ACHN (cell line): ENCODE results near the gene KDM4B.

ENCODE experiments used
- DNase-seq: peaks from one replicate; pipeline ENCODE4 v3.0.0-alpha.2; 2015
- in situ Hi-C: cut with HindIII; loops from 2 replicates; pipeline ENCODE4 v1.10.0; 2017; ENCODE audit warnings: low sequenced_read_pairs, low pct_ligation_motif_present, low pct_unique_long_range_greater_than_20kb

Gene KDM4B

DNA sequence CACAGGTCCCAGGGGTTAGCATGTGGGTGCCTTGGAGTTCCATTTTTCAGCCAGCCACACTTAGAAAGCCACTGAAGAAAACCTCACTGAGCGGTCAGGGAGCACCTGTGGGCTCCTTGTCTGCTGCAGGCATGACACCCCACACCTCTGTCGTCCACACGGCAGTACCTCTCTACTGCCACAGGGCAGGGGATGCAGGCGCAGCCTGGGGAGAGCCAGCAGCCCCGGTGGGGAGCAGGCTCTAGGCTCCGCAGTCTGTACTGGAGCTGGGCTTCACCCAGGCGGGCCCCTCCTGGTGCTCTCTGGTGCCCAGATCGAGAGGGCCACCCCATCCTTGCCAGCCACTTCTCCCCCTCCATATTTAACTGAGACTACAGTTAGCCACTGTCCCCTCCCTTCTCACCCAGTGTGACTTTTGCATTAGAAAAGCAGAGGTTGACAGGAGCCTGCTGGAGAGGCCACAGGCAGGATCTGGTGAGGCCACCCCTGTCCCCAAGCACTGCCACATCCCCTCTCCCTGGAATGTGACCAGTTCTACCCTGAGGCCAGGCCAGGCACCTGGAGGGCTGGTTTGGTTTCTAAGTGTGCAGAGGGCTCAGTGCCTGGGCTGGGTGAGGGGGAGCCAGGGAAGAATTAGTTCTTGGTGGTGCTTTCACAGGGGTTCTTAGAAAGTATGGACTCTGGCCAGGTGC, 104.4 kb downstream of the KDM4B start:
- no peak for DNase-seq
- in situ Hi-C loops: no loop called here

DNA sequence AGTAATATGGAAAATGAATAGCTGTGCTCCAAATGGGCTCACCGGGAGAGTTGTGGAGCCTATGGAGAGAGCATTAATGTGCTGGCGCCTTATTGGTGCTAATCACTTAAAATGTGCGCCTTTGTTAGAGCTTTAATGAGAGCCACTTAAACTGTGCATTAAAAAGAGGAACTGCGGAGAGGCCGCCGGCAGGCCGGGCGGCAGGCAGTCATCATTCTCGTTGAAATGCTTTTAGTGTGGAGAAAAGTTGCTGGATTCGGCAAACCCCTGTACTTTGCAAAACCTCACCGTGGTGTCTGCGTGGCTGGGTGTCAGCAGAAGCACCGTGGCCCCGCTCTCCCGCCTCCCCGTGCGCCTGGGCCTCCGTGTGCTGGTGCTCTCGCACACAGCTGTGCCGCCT, 105.5 kb downstream of the KDM4B start:
- no peak for DNase-seq
- in situ Hi-C loops: no loop called here

DNA sequence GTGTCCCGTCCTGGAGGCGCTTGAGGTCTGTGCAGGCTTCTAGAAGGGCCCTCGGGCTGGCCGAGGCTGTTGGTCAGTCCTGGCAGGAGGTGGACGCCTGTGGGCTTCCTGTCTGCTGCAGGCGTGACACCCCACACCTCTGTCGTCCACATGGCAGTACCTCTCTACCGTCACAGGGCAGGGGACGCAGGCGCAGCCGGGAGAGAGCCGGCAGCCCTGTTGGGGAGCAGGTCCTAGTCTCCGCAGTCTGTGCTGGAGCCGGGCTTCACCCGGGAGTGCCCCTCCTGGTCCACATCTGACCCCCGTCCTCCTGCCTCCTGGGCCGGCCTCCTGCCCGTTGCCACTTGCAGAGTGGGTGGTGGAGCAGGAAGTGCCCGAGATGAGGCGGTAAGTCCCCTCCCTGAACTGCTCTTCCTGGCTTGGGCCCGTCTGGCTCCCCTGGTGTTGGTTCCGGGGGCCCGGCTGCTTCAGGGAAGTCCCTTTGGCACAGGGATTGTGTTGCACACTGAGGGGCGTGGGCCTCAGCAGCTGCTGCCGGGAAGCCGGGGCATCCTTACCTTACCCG, 106.0 kb downstream of the KDM4B start:
- in situ Hi-C loops: no loop called here

DNA sequence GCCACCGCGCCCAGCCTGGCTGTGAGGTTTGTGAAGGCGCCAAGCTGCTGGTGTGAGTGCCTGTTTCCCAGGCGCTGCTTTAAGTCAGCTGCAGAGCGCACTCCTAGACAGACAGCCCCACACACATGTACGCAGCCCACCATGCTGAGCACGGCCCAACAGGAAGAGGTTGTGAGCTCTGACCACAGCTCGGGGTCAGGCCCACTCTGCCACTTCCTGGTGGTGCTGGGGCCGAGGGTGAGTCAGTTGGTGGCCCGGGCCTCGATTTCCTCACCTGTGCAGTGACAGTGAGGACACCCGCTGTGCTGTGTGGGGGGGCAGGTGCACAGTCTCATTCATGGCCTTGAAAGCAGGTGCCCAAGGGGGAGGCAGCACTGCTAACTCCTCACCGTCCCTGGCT, 106.7 kb downstream of the KDM4B start:
- in situ Hi-C loops: no loop called here
- no peak for DNase-seq

More for the DNA sequence above, 106.0 kb downstream of the KDM4B start:
- DNase-seq: no peak

DNA sequence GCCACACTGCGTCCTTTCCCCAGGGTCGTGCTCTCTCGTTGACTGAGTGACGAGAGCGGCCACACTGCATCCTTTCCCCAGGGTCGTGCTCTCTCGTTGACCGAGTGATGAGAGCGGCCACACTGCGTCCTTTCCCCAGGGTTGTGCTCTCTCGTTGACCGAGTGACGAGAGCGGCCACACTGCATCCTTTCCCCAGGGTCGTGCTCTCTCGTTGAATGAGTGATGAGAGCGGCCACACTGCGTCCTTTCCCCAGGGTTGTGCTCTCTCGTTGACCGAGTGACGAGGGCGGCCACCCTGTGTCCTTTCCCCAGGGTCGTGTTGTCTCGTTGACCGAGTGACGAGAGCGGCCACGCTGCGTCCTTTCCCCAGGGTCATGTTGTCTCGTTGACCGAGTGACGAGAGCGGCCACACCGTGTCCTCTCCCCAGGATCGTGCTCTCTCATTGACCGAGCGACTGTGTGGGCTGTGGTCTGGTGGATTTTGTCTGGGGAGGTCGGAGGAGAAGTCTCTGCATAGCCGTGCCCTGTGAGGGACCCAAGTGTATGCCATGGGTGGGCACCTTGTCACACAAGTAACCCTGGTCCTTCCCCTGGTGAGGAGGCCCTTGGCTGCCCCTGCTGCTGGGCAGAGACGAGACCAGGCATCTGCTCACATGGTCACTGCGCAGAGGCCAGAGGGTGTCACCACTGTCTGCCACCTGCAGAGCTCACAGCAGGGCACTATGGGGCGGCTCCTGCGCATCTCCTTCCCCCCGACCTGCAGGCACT, 107.7 kb downstream of the KDM4B start:
- no peak for DNase-seq
- in situ Hi-C loops: no loop called here

DNA sequence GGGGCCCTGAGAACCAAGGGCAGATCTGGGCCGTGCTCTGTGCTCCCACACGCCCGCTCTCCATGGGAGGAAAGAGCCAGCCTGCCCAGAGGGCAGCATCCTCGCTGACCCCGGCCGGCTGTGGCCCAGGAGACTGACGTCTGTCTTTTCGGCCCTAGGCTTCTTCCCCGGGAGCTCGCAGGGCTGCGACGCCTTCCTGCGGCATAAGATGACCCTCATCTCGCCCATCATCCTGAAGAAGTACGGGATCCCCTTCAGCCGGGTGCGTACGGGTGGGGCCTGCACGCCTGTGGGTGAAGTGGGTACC, 108.2 kb downstream of the KDM4B start:
- DNase-seq: no peak
- in situ Hi-C loops: no loop called here

DNA sequence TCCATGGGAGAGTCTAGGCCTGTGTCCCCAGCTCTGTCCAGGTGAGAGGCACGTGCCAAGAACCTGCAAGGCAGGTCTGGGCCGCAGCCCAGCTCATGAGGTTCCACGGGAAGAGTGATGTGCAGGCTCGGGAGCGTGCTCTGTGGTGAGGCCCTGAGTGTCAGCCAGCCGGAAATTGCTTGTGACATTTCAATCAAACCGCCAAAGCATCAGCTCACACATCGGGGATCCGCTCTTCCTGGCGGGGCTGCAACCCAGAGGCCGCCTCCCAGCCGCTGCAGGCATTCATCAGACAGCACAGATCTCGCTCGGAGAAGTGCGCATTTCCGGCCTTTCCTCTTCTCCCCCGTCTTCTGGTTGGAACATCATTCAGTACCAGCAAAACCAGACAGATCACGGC, 109.3 kb downstream of the KDM4B start:
- in situ Hi-C loops: no loop called here
- DNase-seq: no peak

DNA sequence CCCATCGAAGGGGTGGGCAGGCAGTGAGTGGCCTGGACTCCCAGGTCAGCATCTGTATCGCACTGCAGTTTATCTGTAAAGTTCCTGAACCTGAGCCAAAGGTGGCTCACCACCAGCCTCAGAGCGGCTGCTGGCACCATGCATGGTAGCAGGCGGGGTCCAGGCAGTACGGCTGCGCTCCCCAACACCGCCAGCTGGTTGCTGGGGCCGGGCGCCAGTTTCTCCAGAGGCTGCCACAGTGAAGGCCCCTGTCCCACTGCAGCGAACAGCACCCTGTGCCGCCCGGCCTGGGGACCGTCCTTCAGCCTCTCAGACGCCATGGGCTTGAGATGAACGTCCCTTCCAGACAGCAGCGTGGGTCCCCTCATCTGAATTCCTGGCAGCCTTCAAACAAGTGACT, 109.8 kb downstream of the KDM4B start:
- in situ Hi-C loops: no loop called here
- no peak for DNase-seq

DNA sequence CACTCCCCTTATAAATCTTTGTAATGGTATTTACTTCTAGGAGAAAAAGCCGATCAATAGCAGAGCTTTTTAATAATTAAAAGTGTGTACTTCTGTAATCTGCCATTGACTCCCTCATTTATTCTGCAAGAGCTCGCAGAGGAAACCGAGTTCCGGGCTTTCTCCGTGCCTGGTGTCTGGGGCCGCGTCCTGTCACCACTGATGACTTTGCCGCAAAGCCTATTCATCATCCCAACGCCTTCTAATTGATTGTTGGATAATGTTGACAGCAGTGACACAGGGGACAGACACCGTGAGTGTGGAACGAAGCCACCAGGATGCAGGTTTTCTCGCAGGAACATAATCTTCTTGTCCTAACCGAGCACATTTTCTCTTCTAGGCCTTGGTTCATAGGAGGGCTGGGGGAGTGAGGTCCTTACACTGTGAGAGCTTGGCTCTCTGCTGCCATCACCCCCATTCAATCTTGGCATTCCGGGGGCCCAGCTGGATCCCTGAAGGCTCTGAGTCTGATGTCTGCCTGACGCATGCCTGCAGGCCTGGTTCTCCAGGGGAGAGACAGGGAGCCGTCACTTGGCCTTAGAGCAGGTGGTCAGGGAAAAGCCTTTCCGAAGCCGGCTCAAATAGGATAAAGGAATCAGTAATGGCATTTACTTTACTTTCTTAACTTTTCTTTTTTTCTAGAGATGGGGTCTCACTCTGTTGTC, 110.3 kb downstream of the KDM4B start:
- in situ Hi-C loops: no loop called here
- DNase-seq: no peak

DNA sequence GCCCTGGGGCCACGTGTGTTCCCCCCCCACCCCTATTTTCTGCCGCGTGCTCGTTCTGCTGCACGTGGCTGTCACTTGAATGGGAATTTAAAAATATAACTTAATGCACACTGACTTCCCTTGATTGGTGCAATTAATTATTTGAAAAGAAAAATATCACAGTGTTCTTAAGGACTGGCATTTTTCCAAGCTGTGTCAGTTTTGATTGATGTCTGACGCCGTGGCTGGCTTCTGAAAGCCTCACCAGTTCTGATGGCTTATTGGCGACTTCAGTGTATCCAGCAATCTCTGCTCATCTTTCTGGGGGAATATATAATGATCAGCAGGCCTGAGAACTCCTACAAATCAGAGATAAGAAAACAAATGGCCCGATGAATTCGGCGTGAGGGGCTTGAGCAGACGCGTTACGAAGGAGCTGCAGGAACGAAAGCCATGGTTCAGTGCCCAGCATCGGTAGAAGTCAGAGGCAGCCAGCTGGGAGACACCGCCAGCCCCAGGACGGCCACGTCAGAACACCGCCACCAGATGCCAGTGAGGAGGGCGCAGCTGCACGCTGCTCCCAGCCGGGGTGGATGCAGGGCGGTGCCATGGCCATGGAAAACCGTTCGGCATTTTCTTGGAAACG, 111.2 kb downstream of the KDM4B start:
- DNase-seq: no peak

DNA sequence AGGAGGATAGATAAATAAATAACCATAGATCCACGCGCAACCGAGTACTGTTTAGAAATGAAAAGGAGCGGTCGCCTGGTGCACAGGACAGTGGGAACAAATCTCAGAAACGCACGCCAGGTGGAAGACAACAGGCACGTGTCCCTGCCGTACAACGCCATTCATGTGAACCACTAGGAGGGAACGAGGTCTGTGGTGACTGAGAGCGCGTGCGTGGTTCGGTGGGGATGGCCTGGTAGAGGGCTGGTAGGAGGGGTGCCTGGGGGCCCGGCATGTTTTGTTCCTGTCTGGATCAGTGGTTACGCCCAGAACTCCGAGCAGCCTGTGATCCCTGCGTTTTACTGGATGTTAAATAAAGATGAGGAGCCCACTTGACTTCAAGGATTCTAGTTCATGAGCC, 111.9 kb downstream of the KDM4B start:
- no peak for DNase-seq
- in situ Hi-C loops: no loop called here

More for the DNA sequence above, 111.2 kb downstream of the KDM4B start:
- in situ Hi-C loops: no loop called here

DNA sequence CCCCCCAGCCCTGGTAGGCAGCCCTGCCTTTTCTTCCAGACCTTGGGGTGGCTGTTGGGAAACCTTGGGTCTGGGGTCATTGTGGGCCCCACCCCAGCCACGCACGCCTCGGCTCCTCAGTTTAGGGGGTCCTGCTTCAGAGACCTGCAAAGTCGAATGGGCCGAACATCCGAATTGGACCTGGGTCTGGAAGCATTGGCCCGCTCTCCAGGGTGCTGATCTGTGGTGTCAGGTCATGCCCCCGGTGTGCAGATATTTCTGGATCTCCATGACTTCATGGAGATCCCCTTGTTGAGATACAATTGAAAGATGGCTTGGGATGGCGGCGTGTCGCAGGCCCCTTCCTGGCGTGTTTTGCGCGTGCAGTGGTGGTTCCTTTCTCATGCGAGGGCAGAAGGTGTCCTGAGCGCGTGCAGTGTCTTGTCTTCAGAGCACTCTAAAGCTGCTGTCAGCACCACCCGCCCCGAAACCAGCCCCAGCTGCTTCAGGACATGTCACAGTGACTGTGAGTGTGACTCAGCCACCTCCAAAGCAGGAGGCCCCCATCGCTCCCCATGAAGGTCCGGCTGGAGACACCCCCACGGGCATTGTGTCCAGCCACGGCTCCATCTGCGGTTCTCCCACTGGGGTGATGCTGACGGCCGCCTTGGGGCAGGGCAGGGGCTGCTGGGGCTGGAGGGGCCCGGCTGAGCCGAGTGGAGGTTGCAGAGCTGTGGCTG, 112.7 kb downstream of the KDM4B start:
- no peak for DNase-seq
- in situ Hi-C loops: no loop called here

DNA sequence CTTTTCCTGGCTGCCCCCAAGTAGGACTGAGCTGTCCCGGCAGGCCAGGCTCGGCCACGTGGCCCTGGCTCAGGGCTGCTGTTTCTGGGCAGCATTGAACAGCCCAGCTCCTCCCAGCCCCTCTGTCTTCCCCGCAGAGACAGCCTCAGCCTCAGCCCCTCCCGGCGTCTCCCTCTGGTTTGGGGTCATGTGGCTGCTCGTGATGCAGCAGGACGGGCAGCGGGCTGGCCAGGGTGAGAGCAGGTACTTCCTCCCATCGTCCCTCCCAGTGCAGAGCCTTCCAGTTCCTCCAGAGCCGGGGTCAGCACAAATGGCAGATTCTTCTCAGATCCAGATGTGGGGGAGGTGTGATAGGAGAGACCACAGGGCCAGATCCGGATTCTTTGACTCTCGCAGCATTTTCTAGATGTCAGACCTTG, 114.6 kb downstream of the KDM4B start:
- in situ Hi-C loops: no loop called here

DNA sequence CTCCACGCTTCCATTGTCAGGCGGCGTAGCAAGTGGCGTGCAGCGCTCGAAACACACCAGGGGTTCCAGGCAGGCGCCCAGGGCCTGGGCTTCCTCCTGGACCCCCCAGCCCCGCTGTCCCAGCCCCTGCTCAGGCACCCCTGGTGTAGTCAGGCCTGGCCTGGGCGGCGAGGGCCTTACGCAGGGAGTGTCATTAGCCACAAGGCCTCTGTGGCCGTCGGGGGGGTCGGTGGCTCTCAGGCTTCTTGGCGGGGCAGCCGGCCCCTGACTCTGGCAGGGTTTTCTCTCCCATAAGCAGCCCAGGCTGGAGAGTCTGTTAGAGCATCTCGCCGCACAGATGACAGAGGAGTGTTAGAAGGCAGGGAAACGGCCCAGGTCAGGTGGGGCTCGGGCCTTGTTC, 116.7 kb downstream of the KDM4B start:
- DNase-seq: no peak
- in situ Hi-C loops: no loop called here

More for the DNA sequence above, 114.6 kb downstream of the KDM4B start:
- DNase-seq: no peak

DNA sequence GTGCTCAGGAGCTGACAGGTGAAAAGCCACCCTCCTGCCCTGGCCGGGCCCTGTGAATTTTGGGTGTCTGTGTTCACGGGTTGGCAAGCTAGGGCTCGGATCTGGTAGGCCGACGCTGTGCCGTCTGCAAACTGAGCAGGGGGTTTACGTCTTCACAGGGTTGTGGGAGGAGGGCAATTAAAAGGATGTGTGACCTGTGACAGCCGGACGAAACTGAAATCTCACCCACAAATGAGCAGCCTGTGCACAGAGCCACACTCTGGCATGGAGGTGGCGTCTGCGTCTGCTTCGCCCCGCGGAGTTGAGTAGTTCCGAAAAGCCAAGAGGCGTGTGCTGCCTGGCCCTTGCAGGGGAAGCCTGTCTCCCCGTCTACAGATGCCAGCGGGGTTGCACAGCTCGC, 117.3 kb downstream of the KDM4B start:
- no peak for DNase-seq
- in situ Hi-C loops: no loop called here

DNA sequence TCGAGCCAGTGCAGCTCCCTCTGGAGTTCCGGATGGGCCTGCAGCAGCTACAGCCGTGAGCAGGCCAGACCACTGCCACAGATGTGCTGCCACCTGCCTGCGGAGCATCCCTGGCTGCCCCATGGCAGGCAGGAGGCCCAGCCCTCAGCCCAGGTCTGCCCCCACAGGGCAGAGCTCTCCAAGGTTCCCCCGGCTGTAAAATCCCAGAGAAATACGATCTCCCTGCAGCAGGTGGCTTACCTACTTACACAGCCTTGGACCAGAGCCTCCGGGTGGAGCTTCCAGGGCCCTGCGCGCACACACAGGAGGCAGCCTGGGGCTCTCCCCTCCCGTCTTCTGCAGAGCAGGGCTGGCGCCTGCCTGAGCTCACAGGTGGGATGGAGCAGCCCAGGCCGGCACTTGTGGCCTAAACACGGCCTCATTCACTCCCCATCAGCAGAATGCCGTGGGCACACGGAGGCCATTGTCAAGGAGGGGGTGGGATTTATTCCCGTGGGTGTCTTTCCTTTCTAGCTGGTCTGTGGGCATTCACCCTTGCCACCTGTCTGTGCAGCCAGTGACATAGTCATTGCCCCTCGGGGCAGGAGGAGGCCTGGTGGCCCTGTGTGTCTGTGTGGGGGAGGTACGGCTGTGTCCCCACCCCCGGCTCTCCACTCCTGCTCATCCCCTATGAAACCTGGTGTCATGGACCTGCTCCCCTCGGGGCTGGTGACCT, 118.0 kb downstream of the KDM4B start:
- in situ Hi-C loops: no loop called here
- DNase-seq: no peak

DNA sequence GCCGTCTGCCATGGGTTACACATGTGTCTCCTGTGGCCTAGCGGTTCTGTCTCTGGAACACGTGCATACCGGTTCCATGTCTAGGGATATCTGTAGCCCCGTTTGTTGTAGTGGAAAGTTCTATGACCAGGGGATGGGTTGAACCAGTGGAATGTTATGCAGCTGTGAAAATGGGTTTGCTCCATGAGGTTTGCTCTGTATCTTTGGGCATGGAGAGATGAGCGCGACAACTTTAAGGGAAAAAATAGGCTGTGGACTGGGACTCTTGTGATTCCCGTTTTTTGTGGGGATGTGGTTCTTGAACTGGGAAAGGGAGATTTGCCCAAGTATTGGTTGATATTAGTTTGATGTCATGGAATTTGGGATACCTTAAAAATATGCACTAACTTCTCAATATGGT, 120.4 kb downstream of the KDM4B start:
- DNase-seq: no peak
- in situ Hi-C loops: no loop called here

DNA sequence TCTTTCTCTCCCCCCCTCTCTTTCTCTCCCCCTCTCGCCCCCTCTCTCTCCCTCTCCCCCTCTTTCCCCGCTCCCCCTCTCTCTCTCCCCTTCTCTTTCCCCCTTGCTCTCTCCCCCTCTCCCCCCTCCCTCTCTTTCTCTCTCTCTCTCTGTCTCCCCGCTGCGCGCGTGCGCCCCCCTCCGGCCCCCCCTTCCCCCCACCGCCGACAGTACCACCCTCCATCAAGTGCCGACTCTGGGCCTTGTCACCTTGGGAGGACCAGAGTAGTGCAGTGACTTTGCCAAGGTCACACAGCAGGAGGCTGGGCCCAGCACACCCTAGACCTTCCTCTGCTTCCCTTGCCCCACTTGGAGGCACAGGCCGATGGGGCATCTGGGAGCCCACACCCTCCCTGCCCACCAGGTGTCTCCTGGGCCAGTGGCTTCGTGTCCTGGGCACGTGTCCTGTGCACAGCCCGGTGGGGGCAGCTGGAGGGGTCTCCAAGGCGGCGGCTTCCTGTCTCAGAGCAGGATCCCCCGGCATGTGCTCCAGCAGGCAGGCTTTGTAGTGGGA, 121.6 kb downstream of the KDM4B start:
- DNase-seq: no peak
- in situ Hi-C loops: no loop called here
